Left lung (tissue), 10 donors: ENCODE data around the gene CDK6. TPM values are rescaled to one million over a fixed set of nuclear protein-coding genes. Genes with fewer than 3 reads are reported as not detected.

ENCODE experiments used
- ATAC-seq: fragments of 200-7000 bp; cut with Tn5 transposase; one replicate; pipeline ENCODE4 v1.9.1; 2020; ENCODE audit warnings: moderate library complexity
- DNase-seq, 4 donors: peaks; one replicate each; pipeline ENCODE4 v3.0.0-alpha.2; 2013 to 2020
- H3K27ac ChIP-seq, 2 donors: fragments of 200-600 bp; sonication (generic) in 1 of 2; one replicate each; pipeline versions ENCODE4 v1.5.0 to v1.8.0; 2020 to 2021
- H3K27me3 ChIP-seq, 2 donors: fragments of 200-600 bp; sonication (generic) in 1 of 2; one replicate each; pipeline versions ENCODE4 v1.5.0 to v1.8.0; 2020 to 2021
- H3K36me3 ChIP-seq, 2 donors: fragments of 200-600 bp; sonication (generic) in 1 of 2; one replicate each; pipeline versions ENCODE4 v1.5.0 to v1.8.0; 2020 to 2021
- H3K4me1 ChIP-seq, 2 donors: fragments of 200-600 bp; one replicate each; pipeline ENCODE4 v1.8.0; 2021
- H3K4me3 ChIP-seq, 2 donors: fragments of 200-600 bp; sonication (generic) in 1 of 2; one replicate each; pipeline versions ENCODE4 v1.5.0 to v1.8.0; 2020 to 2021; ENCODE audit warnings: mild to moderate bottlenecking in 1 of 2
- H3K9me3 ChIP-seq, 2 donors: fragments of 200-600 bp; sonication (generic) in 1 of 2; one replicate each; pipeline versions ENCODE4 v1.5.0 to v1.8.0; 2020 to 2021
- CTCF ChIP-seq, 2 donors: fragments of 200-600 bp; sonication (generic) in 1 of 2; IDR thresholded peaks; one replicate each; pipeline versions ENCODE4 v1.5.0 to v1.8.0; 2021; ENCODE audit warnings: antibody characterized with exemption in 2 of 2
- intact Hi-C, 2 donors: fragments of 100-400 bp; cut with DNase I; formaldehyde crosslinking; loops; one replicate each; pipeline versions ENCODE4 v1.11.2 to v1.14.2; 2022
- polyA plus RNA-seq, 6 donors: library from polyadenylated mRNA; unstranded; fragments of 120-200 nt; gene quantifications; one replicate each; pipeline ENCODE4 v1.2.1, GENCODE V29; 2013; ENCODE audit not compliant: insufficient read length in 6 of 6
- total RNA-seq, 2 donors: library from RNA; stranded (reverse); fragmentation: NEBNext Ultra II Directional; extraction: Animal tissue kit (Norgen Biotek cat#: 25700); gene quantifications; one replicate each; pipeline ENCODE4 v1.2.1, GENCODE V29; 2021
- donor health status: DM: no; HTN: yes; CAD: no.
- donor health status: DM: no; HTN: no; CAD: no.

CDK6 gene
- total and polyA plus RNA-seq, 8 donors = 20.3 to 52.2 (median 43.7) TPM

GRCh38 chr7:92603089-92603445 is 233.3 kb downstream of the CDK6 start:
- H3K27me3 ChIP-seq = no peaks in the 10 kb centered on the region
- no peak overlapping the region for H3K27ac ChIP-seq
- ATAC-seq (no peak), DNase-seq (no peak)
- intact Hi-C loops = no loop called here
- no peaks in the 10 kb centered on the region for H3K4me1 ChIP-seq
- H3K9me3 ChIP-seq = no peaks in the 10 kb centered on the region
- no peaks in the 10 kb centered on the region for H3K36me3 ChIP-seq
- no peak for TF ChIP-seq CTCF (IDR thresholded peaks at IDR 0.05)
- no peak overlapping the region for H3K4me3 ChIP-seq

GRCh38 chr7:92602352-92603088 is 233.9 kb downstream of the CDK6 start:
- intact Hi-C loops = no loop called here
- TF ChIP-seq CTCF (IDR thresholded peaks at IDR 0.05) = no peak
- H3K4me1 ChIP-seq = no peaks in the 10 kb centered on the region
- no peaks in the 10 kb centered on the region for H3K36me3 ChIP-seq
- no peak for ATAC-seq
- H3K9me3 ChIP-seq = no peaks in the 10 kb centered on the region
- DNase-seq = no peak
- no peak overlapping the region for H3K27ac ChIP-seq
- no peak overlapping the region for H3K4me3 ChIP-seq
- H3K27me3 ChIP-seq = no peaks in the 10 kb centered on the region

GRCh38 chr7:92598310-92598981 is 237.9 kb downstream of the CDK6 start:
- DNase-seq = no peak
- Histone ChIP-seq H3K4me1 (no peaks in the 10 kb centered on the region), H3K9me3 (no peaks in the 10 kb centered on the region), H3K36me3 (no peaks in the 10 kb centered on the region), H3K27me3 (no peaks in the 10 kb centered on the region), H3K4me3 (no peak overlapping the region), H3K27ac (no peak overlapping the region)
- ATAC-seq = no peak
- intact Hi-C loops = no loop called here
- TF ChIP-seq CTCF (IDR thresholded peaks at IDR 0.05) = no peak

GRCh38 chr7:92595281-92595680 is 241.1 kb downstream of the CDK6 start:
- Histone ChIP-seq H3K9me3 (no peaks in the 10 kb centered on the region), H3K4me1 (peaks cover 0 to 6% of the 10 kb centered on the region in 2 donors), H3K4me3 (no peak overlapping the region), H3K27ac (no peak overlapping the region), H3K36me3 (no peaks in the 10 kb centered on the region), H3K27me3 (no peaks in the 10 kb centered on the region)
- intact Hi-C loops = no loop called here
- ATAC-seq (no peak), DNase-seq (no peak)
- TF ChIP-seq CTCF (IDR thresholded peaks at IDR 0.05) = no peak

GRCh38 chr7:92594746-92595145 is 241.6 kb downstream of the CDK6 start:
- ATAC-seq (no peak), DNase-seq (no peak)
- TF ChIP-seq CTCF (IDR thresholded peaks at IDR 0.05) = no peak

More at GRCh38 chr7:92594746-92595145, 241.6 kb downstream of the CDK6 start:
- peaks cover 0 to 6% of the 10 kb centered on the region in 2 donors for H3K4me1 ChIP-seq
- intact Hi-C loops = no loop called here
- H3K27me3 ChIP-seq = no peaks in the 10 kb centered on the region
- H3K36me3 ChIP-seq = no peaks in the 10 kb centered on the region
- no peak overlapping the region for H3K4me3 ChIP-seq
- no peaks in the 10 kb centered on the region for H3K9me3 ChIP-seq
- H3K27ac ChIP-seq = no peak overlapping the region
